ENCODE results near the gene ACAA1. TPM values are rescaled to one million over a fixed set of nuclear protein-coding genes. Genes with fewer than 3 reads are reported as not detected.

ACAA1 gene
- total and polyA plus RNA-seq, 9 donors, result 11.7 to 35.8 (median 33.5) TPM

DNA sequence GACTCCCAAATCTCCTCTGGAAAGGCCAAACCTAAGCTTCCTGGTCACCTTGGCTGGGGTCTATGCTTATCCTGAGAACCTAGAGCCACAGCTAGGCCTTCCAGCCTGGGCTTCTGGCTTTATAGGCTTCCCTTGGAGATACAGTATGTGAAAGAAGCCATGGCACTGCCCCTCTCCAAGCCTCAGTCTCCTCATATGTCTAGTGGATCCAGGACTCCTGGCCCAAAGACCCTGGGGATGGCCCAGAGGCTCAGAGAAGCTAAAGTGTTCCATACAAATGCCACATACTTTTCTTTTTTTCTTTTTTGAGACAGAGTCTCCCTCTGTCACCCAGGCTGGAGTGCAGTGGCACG is 8.6 kb downstream of the ACAA1 start:
- 100% methylated on average over 1 of the region's 1 CpG for WGBS (ENCODE audit: insufficient coverage)
- Histone ChIP-seq H3K36me3 (ENCODE audit: control insufficient read depth, insufficient read depth, low read length) (peaks cover 81% of the 10 kb centered on the region), H3K4me1 (ENCODE audit: control insufficient read depth, insufficient read depth, low read length) (peaks cover 9% of the 10 kb centered on the region), H3K4me3 (ENCODE audit: low read length) (no peak overlapping the region), H3K27me3 (ENCODE audit: control insufficient read depth, insufficient read depth, low read length) (no peaks in the 10 kb centered on the region), H3K27ac (ENCODE audit: low read length) (no peak overlapping the region), H3K9me3 (replicated peaks; ENCODE audit: control insufficient read depth, low read depth, low read length) (no peaks in the 10 kb centered on the region)
- DNase-seq, result no peak

GRCh38 chr3:38127611-38128302 is 9.2 kb downstream of the ACAA1 start:
- Histone ChIP-seq H3K4me1 (ENCODE audit: control insufficient read depth, insufficient read depth, low read length) (peaks cover 9% of the 10 kb centered on the region), H3K36me3 (ENCODE audit: control insufficient read depth, insufficient read depth, low read length) (peaks cover 81% of the 10 kb centered on the region), H3K27me3 (ENCODE audit: control insufficient read depth, insufficient read depth, low read length) (no peaks in the 10 kb centered on the region), H3K27ac (ENCODE audit: low read length) (no peak overlapping the region), H3K4me3 (ENCODE audit: low read length) (no peak overlapping the region), H3K9me3 (replicated peaks; ENCODE audit: control insufficient read depth, low read depth, low read length) (no peaks in the 10 kb centered on the region)
- WGBS (ENCODE audit: insufficient coverage), result 89% methylated on average over 3 of the region's 4 CpGs
- DNase-seq, result no peak

DNA sequence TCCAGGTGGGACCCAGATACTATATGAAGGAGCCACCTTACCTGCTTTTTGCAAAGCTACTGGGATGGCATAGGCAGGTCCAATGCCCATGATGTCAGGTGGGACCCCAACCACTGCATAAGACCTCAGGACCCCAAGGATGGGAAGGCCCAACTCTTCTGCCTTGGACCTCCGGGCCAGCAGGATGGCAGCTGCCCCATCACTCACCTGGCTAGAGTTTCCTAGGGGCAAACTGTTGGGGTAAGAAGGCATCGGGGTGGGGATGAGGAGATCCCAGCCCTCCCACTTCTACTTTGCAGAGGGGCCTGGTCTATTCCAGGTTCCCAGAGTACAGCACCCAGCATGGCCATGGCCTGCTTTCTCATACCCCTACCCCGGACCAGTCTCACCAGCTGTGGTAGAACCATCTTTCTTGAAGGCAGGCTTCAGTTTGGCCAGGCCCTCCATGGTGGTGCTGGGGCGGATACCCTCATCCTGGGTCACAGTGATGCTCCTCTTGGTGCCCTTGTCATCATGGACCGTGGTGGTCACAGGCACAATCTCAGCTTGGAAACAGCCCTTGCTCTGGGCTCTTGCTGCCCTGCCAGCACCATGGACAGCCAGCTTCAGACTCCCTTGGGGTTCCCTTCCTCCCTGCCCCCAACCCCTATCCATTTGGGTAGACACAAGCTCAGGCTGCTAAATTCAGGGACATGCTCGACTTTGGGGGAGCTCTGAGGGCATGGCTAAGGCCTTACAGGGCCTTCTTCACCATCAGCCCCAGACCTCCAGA is 10.6 kb downstream of the ACAA1 start:
- H3K9me3 ChIP-seq (replicated peaks; ENCODE audit: control insufficient read depth, low read depth, low read length), result no peaks in the 10 kb centered on the region
- H3K36me3 ChIP-seq (ENCODE audit: control insufficient read depth, insufficient read depth, low read length), result peaks cover 83% of the 10 kb centered on the region
- no peaks in the 10 kb centered on the region for H3K27me3 ChIP-seq (ENCODE audit: control insufficient read depth, insufficient read depth, low read length)
- H3K27ac ChIP-seq (ENCODE audit: low read length), result no peak overlapping the region
- peaks cover 9% of the 10 kb centered on the region for H3K4me1 ChIP-seq (ENCODE audit: control insufficient read depth, insufficient read depth, low read length)
- H3K4me3 ChIP-seq (ENCODE audit: low read length), result no peak overlapping the region
- 97% methylated on average over 4 of the region's 6 CpGs for WGBS (ENCODE audit: insufficient coverage)
- DNase-seq, result no peak

DNA sequence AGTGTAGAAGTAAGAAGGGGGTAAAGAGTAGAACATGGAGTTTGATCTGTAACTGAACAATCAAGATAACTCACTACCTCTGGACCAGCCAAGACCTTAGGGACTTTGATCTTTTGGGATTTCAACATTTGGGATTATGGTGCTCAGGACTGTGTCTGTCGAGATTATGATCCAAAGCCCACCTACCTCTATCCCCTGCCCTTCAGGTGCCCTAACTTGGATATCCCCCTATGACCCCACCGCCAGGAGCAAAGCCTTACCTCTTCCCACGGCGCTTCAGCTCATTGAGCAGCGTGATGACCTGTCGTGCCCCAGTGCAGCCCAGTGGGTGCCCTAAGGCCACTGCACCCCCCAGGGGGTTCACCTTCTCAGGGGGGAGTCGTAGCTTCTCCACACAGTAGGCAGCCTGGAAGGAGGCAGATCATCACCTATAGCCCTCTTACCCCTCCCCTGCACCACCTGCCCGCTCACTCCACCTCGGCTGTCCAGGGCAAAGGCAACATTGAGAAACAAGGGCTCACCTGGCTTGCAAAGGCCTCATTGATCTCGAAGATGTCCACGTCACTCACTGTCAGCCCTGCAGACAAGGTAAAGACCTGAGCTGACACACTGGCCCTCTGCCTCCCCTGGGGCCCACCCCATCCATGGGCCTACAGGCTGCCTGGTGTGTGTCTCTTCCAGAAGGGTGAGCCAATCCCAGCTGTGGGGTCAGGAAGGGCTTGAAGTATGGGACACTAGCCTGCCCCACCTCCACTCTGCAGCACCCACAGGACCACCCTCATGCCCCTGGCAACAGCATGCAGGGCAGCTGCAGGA is 11.4 kb downstream of the ACAA1 start:
- no peak overlapping the region for H3K27ac ChIP-seq (ENCODE audit: low read length)
- WGBS (ENCODE audit: insufficient coverage), result 96% methylated on average over 11 of the region's 11 CpGs
- peaks cover 81% of the 10 kb centered on the region for H3K36me3 ChIP-seq (ENCODE audit: control insufficient read depth, insufficient read depth, low read length)
- H3K4me1 ChIP-seq (ENCODE audit: control insufficient read depth, insufficient read depth, low read length), result peaks cover 3% of the 10 kb centered on the region
- H3K27me3 ChIP-seq (ENCODE audit: control insufficient read depth, insufficient read depth, low read length), result no peaks in the 10 kb centered on the region
- H3K4me3 ChIP-seq (ENCODE audit: low read length), result no peak overlapping the region
- DNase-seq, result no peak
- H3K9me3 ChIP-seq (replicated peaks; ENCODE audit: control insufficient read depth, low read depth, low read length), result no peaks in the 10 kb centered on the region

DNA sequence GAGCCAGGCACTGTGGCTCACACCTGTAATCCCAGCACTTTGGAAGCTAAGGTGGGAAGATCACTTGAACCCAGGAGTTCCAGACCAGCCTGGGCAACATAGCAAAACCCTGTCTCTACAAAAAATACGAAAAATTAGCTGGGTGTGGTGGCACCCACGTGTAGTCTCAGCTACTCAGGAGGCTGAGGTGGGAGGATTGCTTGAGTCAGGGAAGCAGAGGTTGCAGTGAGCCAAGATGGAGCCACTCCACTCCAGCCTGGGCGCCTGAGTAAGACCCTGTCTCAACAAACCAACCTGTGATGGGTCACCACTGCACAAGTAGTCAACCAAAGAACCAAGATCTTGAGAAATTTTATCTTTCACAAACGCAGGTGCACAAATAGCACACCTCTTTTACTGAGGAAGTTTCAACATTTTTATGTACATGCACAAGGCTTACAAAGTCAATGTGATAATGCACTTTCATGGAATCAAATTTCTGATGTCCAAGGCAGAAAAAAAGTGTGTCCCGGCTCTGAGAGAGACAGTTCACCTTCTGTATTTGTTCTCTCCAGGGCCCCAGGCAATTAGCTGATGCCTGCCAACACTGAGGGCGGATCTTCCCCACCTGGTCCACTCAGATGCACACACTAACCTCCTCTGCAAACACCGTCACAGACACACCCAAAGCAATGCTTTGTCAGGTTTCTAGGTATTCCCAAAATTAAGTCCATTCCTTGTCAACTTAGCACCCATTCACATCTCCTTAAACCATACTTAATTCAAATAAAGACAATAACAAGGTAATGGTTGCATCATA is 12.4 kb downstream of the ACAA1 start:
- Histone ChIP-seq H3K4me3 (ENCODE audit: low read length) (no peak overlapping the region), H3K36me3 (ENCODE audit: control insufficient read depth, insufficient read depth, low read length) (peaks cover 77% of the 10 kb centered on the region), H3K9me3 (replicated peaks; ENCODE audit: control insufficient read depth, low read depth, low read length) (no peaks in the 10 kb centered on the region), H3K27ac (ENCODE audit: low read length) (no peak overlapping the region), H3K4me1 (ENCODE audit: control insufficient read depth, insufficient read depth, low read length) (peaks cover under 1% of the 10 kb centered on the region), H3K27me3 (ENCODE audit: control insufficient read depth, insufficient read depth, low read length) (no peaks in the 10 kb centered on the region)
- WGBS (ENCODE audit: insufficient coverage), result 95% methylated on average over 3 of the region's 7 CpGs
- no peak for DNase-seq

DNA sequence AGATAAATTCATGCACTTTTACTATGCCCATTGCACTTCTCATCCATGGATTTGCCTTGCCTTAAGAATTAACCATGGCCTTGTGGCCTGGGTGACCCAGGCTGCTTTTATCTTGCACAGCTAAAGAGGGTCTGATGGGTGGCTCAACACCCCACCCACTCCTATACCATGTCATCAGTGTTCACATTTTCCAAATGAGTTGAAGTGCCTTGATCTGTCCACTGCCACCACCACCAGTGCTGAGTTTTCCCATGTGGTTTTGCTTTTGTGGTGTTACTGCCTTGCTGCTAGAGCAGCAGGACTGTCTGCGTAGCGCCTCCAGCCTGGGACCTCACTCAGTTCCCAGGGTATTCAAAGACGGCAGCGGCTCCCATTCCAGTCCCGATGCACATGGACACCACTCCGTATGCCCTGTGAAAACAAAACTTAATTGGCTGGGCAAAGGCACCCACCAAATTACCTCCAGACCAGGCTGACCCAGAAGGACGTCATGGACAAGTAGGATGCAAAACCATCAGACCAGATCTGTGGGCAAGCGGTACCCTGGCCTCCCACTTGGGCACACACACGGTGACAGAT is 14.1 kb downstream of the ACAA1 start:
- Histone ChIP-seq H3K27ac (ENCODE audit: low read length) (no peak overlapping the region), H3K9me3 (replicated peaks; ENCODE audit: control insufficient read depth, low read depth, low read length) (no peaks in the 10 kb centered on the region), H3K4me3 (ENCODE audit: low read length) (no peak overlapping the region), H3K4me1 (ENCODE audit: control insufficient read depth, insufficient read depth, low read length) (no peaks in the 10 kb centered on the region), H3K27me3 (ENCODE audit: control insufficient read depth, insufficient read depth, low read length) (no peaks in the 10 kb centered on the region), H3K36me3 (ENCODE audit: control insufficient read depth, insufficient read depth, low read length) (peaks cover 67% of the 10 kb centered on the region)
- 90% methylated on average over 9 of the region's 9 CpGs for WGBS (ENCODE audit: insufficient coverage)
- DNase-seq, result no peak

DNA sequence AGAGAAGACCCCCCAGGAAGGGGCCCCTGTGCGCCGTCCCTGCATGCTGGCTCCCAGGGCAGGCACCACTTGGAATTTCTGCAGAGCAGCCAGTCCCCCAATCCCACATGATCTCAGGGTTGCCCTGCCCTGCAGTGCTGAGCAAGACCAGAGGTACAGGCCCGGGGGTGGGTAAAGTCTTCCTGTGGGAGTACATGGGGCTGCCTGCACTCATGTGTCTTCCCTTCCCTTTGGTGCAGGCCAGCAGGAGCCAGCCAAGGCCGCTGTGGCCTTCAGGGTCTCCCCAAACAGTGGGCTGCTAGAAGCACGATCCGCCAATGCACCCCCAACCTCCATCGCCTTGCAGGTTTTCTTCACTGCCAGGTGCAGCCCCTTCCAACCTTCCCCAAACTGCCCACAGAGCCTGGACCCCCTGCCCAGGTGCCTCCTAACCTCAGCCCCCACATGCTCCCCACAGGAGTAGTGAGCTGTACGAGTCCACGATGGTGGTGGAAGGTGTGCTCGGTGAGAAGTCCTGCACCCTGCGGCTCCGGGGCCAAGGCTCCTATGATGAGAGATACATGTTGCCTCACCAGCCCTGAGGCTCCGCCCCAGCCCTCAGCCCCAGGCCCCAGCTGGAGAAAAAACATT is 15.0 kb downstream of the ACAA1 start:
- Histone ChIP-seq H3K4me3 (ENCODE audit: low read length) (no peak overlapping the region), H3K36me3 (ENCODE audit: control insufficient read depth, insufficient read depth, low read length) (peaks cover 59% of the 10 kb centered on the region), H3K9me3 (replicated peaks; ENCODE audit: control insufficient read depth, low read depth, low read length) (no peaks in the 10 kb centered on the region), H3K4me1 (ENCODE audit: control insufficient read depth, insufficient read depth, low read length) (no peaks in the 10 kb centered on the region), H3K27me3 (ENCODE audit: control insufficient read depth, insufficient read depth, low read length) (no peaks in the 10 kb centered on the region), H3K27ac (ENCODE audit: low read length) (no peak overlapping the region)
- no peak for DNase-seq
- 84% methylated on average over 6 of the region's 13 CpGs for WGBS (ENCODE audit: insufficient coverage)

DNA sequence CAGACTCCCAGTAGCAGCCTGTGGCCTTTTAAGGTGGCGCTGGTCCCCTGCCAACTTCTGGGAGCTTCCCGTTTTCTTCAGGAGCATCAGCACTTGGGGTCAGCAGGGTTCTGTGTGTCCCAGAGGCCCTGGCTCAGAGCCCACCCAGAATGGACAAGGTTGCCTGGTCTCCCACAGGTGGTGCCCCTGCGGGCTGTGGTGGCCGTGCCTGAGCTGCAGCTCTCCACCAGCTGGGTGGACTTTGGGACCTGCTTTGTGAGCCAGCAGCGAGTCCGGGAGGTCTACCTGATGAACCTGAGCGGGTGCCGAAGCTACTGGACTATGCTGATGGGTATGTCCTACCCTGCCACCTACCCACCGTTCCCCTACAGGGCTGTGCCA is 15.5 kb downstream of the ACAA1 start:
- 87% methylated on average over 8 of the region's 9 CpGs for WGBS (ENCODE audit: insufficient coverage)
- Histone ChIP-seq H3K36me3 (ENCODE audit: control insufficient read depth, insufficient read depth, low read length) (peaks cover 54% of the 10 kb centered on the region), H3K27me3 (ENCODE audit: control insufficient read depth, insufficient read depth, low read length) (no peaks in the 10 kb centered on the region)

GRCh38 chr3:38120693-38121450 is 16.1 kb downstream of the ACAA1 start:
- H3K4me1 ChIP-seq (ENCODE audit: control insufficient read depth, insufficient read depth, low read length), result no peaks in the 10 kb centered on the region
- peaks cover 48% of the 10 kb centered on the region for H3K36me3 ChIP-seq (ENCODE audit: control insufficient read depth, insufficient read depth, low read length)
- H3K9me3 ChIP-seq (replicated peaks; ENCODE audit: control insufficient read depth, low read depth, low read length), result no peaks in the 10 kb centered on the region
- no peak for DNase-seq
- no peaks in the 10 kb centered on the region for H3K27me3 ChIP-seq (ENCODE audit: control insufficient read depth, insufficient read depth, low read length)
- H3K27ac ChIP-seq (ENCODE audit: low read length), result no peak overlapping the region
- no peak overlapping the region for H3K4me3 ChIP-seq (ENCODE audit: low read length)
- WGBS (ENCODE audit: insufficient coverage), result 82% methylated on average over 11 of the region's 11 CpGs

More for the DNA sequence above, 15.5 kb downstream of the ACAA1 start:
- Histone ChIP-seq H3K27ac (ENCODE audit: low read length) (no peak overlapping the region), H3K9me3 (replicated peaks; ENCODE audit: control insufficient read depth, low read depth, low read length) (no peaks in the 10 kb centered on the region), H3K4me3 (ENCODE audit: low read length) (no peak overlapping the region), H3K4me1 (ENCODE audit: control insufficient read depth, insufficient read depth, low read length) (no peaks in the 10 kb centered on the region)
- no peak for DNase-seq
